ENCODE results near the gene ALDH1L1.
"Not testable (repeated sequence)": the region's sequence is repeated elsewhere in the genome, so short reads cannot be mapped to it uniquely, and the experiment has no call there.

The ALDH1L1 gene

DNA sequence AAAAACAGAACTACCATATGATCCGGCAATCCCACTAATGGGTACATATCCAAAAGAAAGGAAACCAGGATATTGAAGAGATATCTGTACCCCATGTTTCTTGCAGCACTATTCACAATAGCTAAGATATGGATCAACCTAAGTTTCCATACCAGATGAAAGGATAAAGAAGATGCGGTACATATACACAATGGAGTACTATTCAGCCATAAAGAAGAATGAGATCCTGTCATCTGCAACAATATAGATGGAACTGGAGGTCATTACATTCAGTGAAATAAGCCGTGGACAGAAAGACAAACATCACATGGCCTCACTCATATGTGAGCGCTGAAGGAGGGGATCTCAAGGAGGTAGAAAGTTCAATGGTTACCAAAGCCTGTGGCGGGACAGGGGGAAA is 99.4 kb downstream of the ALDH1L1 start:
- in situ Hi-C loops (cut with HindIII; ENCODE audit: low pct_ligation_motif_present, low pct_unique_long_range_greater_than_20kb, low sequenced_read_pairs), result no loop called here
- no peak for DNase-seq

DNA sequence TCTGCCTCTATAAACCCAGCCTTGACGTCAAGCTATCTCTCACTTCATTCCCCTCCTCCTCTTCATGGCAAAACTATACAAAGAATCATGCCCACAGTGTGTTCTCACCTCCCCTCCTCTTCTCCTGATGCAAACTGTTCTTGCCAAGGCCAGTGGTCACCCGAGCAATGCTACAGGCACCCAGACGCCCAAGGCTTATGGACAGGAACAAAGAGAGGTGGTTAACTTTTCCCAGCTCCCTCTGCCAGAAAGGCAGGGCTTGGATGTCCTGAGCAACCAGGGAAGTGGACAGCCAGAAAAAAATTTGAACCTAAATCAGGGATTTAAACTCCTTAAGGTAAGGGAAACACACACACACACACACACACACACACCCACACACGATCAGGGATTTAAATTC is 101.5 kb downstream of the ALDH1L1 start:
- in situ Hi-C loops (cut with HindIII; ENCODE audit: low pct_ligation_motif_present, low pct_unique_long_range_greater_than_20kb, low sequenced_read_pairs), result no loop called here

GRCh38 chr3:126077754-126078153 is 102.6 kb downstream of the ALDH1L1 start:
- in situ Hi-C loops (cut with HindIII; ENCODE audit: low pct_ligation_motif_present, low pct_unique_long_range_greater_than_20kb, low sequenced_read_pairs), result no loop called here
- DNase-seq, result no peak

More for the DNA sequence above, 101.5 kb downstream of the ALDH1L1 start:
- DNase-seq, result no peak

GRCh38 chr3:126076140-126076539 is 104.2 kb downstream of the ALDH1L1 start:
- in situ Hi-C loops (cut with HindIII; ENCODE audit: low pct_ligation_motif_present, low pct_unique_long_range_greater_than_20kb, low sequenced_read_pairs), result no loop called here

GRCh38 chr3:126070146-126070545 is 110.2 kb downstream of the ALDH1L1 start:
- in situ Hi-C loops (cut with HindIII; ENCODE audit: low pct_ligation_motif_present, low pct_unique_long_range_greater_than_20kb, low sequenced_read_pairs), result no loop called here
- DNase-seq, result no peak

More at GRCh38 chr3:126076140-126076539, 104.2 kb downstream of the ALDH1L1 start:
- DNase-seq, result no peak

DNA sequence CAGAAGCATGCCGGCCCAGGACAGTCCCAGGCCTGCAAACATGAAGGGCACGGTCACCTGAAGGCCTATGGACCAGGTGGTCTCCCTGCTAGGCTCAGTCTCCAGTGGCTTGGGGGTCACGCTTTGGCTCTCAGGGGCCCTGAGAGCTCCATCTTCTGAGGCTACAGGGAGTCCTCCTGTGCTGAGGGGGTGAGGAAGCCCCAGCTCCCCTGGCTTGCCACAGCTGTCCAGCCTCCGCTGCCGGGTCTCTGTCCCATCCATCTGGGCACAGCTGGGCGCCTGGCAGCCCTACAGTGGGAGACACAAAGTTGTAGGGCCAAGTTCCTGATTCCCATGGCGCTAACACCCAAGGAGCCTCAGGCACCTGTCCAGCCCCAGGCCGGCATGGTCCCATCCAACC is 112.4 kb downstream of the ALDH1L1 start:
- DNase-seq, result no peak
- in situ Hi-C loops (cut with HindIII; ENCODE audit: low pct_ligation_motif_present, low pct_unique_long_range_greater_than_20kb, low sequenced_read_pairs), result no loop called here

DNA sequence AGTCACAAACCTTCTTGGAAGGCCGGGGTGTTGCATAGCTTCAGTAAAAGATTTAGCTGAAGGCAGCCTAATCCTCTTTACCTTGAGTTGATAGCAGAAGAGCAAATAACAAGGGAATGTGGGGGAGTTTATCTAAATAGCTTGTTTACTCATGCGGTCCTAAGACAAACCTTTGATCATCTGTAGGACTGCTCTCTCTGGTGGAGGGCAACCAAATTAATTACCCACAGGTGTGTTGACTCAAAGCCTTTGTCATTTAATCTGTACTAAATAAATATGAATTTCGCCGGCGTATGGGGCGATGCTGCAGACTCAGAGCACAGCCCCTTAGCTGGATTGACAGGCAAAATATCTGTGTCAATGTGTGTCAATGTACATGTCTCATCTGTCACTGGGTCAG is 113.7 kb downstream of the ALDH1L1 start:
- DNase-seq; in situ Hi-C loops (cut with HindIII; ENCODE audit: low pct_ligation_motif_present, low pct_unique_long_range_greater_than_20kb, low sequenced_read_pairs): not testable (repeated sequence)

DNA sequence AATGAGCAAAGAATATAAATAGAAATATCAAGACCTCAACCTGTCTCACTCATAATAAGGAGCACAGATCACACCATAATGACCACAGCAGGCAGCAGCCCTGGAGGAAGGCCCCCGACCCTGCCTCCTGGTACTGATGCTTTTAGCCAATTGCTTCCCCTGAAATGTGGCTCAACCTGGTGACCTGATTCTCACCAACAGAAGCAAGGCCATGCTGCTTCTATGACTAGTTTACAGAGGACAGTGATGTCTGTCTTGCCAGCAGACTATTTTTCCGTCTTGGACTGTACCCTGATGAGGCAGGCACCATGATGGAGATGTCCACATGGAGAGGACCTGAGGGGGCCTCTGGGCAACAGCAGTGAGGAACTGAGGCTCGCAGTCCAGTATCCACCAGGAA is 114.5 kb downstream of the ALDH1L1 start:
- DNase-seq, result no peak
- in situ Hi-C loops (cut with HindIII; ENCODE audit: low pct_ligation_motif_present, low pct_unique_long_range_greater_than_20kb, low sequenced_read_pairs), result no loop called here

DNA sequence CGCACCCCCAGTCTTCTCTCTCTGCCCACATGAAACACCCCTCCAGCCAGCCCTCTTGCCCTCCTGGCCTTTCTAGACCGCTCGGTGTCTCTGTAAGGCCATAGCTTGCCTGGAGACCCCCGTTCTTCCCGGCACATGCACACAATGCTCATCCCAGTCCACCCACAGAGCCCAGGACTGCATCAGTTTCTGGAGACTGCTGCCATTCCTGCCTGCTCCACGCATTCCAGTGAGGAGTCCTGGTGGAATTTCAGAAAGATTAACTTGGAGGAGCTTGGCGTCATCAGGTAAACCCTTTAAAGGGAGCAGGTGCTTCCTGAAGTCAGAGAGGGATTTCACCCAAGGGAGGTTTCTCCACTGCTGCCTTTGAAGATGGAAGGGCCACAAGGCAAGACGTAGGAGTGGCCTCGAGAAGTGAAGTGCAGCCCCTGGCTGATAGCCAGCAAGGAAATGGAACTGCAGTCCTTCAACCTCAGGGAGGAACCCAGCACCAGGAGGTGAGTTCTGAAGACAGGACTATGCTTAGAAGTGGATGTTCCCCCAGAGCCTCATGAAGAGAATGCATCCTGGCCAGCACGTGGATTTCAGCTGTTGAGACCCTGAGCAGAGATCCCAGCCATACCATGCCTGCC is 115.6 kb downstream of the ALDH1L1 start:
- in situ Hi-C loops (cut with HindIII; ENCODE audit: low pct_ligation_motif_present, low pct_unique_long_range_greater_than_20kb, low sequenced_read_pairs), result no loop called here

GRCh38 chr3:126063358-126063965 is 116.9 kb downstream of the ALDH1L1 start:
- DNase-seq, result no peak

More for the DNA sequence above, 115.6 kb downstream of the ALDH1L1 start:
- no peak for DNase-seq

DNA sequence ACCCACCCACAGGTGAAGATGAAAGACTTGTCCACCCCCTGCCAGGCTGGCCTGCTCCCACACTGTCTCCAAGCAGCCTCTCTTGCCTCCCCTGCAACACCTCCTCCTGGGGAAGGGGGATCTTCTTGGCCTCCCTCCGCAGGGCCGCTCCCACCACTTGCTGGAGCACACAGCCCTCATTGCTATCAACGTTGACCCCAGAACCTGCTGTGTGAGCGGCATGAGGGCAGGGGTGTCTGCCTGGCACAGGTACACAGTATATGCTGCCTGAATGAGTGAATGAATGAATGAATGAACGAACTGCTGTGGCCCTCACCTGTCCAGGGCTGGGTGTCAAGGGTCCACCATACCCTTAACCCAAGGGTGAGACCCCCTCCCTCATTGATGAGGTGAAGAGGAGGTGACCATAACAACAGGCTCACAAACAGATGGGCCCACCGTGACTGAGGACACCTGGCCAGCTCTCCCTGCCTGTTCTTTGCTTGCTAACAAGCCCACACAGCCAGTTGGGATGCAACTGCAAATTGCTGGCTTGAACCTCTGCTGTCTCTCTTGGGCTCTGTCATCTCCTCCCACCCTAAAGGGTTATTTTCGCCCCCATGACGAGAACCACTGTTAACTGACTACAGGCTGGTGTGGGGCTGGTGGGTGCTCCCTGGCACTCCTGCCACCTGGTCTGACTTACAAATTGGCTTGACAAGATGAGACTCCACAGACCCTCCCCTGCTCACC is 118.9 kb downstream of the ALDH1L1 start:
- in situ Hi-C loops (cut with HindIII; ENCODE audit: low pct_ligation_motif_present, low pct_unique_long_range_greater_than_20kb, low sequenced_read_pairs), result no loop called here
- DNase-seq, result no peak

More at GRCh38 chr3:126063358-126063965, 116.9 kb downstream of the ALDH1L1 start:
- in situ Hi-C loops (cut with HindIII; ENCODE audit: low pct_ligation_motif_present, low pct_unique_long_range_greater_than_20kb, low sequenced_read_pairs), result no loop called here

GRCh38 chr3:126060613-126061145 is 119.7 kb downstream of the ALDH1L1 start:
- DNase-seq, result no peak
- in situ Hi-C loops (cut with HindIII; ENCODE audit: low pct_ligation_motif_present, low pct_unique_long_range_greater_than_20kb, low sequenced_read_pairs), result no loop called here

DNA sequence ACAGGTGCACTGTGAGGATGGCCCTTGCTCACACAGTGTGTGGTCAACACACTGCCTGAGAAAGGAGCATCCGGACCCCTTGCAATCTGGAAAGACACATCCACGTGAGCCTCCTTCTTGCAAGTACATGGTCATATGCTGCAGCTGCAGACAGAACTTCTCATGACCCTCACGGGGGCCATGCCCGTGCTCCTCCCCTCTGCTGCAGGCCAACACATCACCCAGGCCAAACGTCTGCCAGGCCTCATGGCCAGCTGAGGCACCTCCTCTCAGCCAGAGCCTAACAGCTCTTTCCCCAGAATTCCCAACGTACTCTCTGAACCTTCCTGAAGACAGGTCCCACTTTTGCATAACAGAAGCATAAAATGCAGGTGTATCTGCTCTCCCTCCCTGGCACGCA is 121.7 kb downstream of the ALDH1L1 start:
- in situ Hi-C loops (cut with HindIII; ENCODE audit: low pct_ligation_motif_present, low pct_unique_long_range_greater_than_20kb, low sequenced_read_pairs), result no loop called here
- DNase-seq, result no peak

- DNase-seq, result no peak
- in situ Hi-C loops (cut with HindIII; ENCODE audit: low pct_ligation_motif_present, low pct_unique_long_range_greater_than_20kb, low sequenced_read_pairs), result no loop called here
These were observed 122.5 kb downstream of the ALDH1L1 start for GRCh38 chr3:126057936-126058335.

DNA sequence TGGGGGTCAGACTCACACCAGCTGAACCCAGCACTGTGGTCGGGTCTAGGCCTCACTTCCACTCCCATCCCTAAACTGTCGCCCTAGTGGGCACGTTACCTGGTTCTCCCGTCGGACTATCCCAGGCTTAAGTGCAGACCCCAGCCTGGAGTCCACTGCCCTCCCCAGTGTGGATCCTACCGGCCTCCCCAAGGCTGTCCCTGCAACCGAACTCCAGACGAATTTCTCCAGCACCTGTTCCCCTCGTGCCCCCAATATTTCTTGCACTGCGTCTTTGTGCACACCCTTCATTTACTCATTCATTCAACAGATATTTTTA is 122.9 kb downstream of the ALDH1L1 start:
- in situ Hi-C loops (cut with HindIII; ENCODE audit: low pct_ligation_motif_present, low pct_unique_long_range_greater_than_20kb, low sequenced_read_pairs), result no loop called here
- DNase-seq, result no peak

DNA sequence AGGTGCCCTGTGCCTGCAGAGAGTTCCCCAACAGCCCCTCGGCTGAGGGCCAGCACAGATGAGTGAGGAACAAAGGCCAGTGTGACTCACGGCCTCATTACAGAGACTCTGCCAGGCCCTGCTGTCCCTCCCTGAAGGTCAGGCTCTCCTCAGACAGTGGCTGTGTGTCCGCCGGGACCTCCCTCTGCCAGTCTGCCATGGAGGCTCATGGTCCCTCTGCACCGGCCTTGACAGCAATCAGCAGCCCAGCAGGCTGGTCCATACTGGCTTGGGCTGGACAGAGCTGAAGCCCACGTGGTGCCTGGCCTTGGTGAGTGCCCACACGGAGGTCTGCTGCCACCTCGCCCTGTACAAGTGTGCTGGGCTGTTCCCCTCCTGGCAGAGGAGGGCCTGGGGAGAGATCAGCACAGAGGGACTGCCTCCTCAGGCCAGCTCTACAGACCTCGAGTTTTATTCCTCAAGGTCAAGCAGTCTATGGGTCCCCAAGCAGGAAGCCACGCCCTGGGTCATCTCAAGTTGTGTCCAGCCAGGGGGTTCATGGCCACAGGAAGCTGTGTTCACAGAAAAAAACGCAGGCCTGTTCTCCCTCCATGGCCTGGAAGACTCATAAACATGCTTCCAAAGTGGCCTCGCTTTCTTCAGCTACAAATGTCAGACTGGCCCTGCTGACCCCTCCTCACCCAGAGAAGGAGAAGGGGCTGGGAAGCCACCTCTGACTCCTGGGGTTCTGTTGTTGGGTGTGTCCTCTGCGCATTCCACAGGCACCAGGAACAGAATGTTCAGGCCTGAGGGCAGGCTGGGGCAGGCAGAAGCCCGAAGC is 123.5 kb downstream of the ALDH1L1 start:
- in situ Hi-C loops (cut with HindIII; ENCODE audit: low pct_ligation_motif_present, low pct_unique_long_range_greater_than_20kb, low sequenced_read_pairs), result no loop called here

GRCh38 chr3:126056088-126056487 is 124.3 kb downstream of the ALDH1L1 start:
- in situ Hi-C loops (cut with HindIII; ENCODE audit: low pct_ligation_motif_present, low pct_unique_long_range_greater_than_20kb, low sequenced_read_pairs), result no loop called here
- no peak for DNase-seq

More for the DNA sequence above, 123.5 kb downstream of the ALDH1L1 start:
- no peak for DNase-seq

DNA sequence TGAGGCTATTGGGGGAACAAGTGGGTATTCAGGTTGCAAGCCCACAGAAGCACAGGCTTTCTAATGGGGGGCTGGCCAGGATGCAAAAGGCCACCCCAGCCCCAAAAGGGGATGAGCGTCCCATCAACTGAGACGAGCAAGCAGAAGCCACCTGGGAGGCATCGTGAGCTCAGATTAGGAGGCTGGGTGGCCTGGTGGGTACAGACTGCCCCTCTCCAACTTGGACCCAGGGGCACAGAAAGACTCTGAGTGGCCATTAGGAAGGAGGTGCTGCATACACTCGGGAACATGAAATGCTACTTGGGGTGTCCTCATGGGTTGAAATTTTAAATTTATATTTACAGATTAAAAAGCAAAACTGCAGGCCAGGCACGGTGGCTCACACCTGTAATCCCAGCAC is 125.5 kb downstream of the ALDH1L1 start:
- DNase-seq, result no peak
- in situ Hi-C loops (cut with HindIII; ENCODE audit: low pct_ligation_motif_present, low pct_unique_long_range_greater_than_20kb, low sequenced_read_pairs), result no loop called here
